ENCODE data around the gene DNAJC27. TPM values are rescaled to one million over a fixed set of nuclear protein-coding genes. Genes with fewer than 3 reads are reported as not detected.

DNAJC27 gene
- total RNA-seq, 1 experiment from 2014 or later: 5.1 TPM

DNA sequence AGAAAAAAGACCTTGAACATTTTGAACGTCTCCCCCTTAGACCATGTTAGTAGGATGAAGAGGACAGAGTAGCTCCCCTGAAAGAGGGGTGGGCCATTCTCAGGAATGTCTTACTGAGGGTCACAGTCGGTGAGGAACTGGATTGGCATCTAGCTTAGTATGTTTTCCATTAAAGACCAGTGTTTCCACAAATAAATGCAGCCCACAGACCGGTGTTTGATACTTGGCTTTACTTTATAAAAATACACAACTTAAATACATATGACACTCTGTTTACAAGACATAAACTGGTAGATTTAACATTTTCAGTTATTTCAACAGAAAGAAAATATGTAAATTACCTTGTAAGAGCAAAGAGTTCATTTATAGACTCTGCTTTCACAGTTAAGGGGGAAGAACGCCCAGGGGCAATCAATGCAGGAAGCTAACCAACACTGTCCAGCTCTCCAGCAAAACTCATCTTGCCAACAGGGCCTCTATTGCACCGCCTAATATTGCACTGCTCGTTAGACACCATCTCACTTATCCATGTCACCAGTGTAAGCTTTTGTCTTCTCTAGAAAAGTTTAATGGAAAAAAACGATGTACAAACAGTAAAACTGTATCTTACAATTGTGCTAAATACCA is 28.2 kb downstream of the DNAJC27 start:
- H3K9me3 Mint-ChIP-seq (ENCODE audit: unreplicated experiment): no peaks in the 10 kb centered on the region
- no peaks in the 10 kb centered on the region for H3K27me3 Mint-ChIP-seq (ENCODE audit: insufficient read depth, unreplicated experiment)
- TF ChIP-seq, protein P1, sequence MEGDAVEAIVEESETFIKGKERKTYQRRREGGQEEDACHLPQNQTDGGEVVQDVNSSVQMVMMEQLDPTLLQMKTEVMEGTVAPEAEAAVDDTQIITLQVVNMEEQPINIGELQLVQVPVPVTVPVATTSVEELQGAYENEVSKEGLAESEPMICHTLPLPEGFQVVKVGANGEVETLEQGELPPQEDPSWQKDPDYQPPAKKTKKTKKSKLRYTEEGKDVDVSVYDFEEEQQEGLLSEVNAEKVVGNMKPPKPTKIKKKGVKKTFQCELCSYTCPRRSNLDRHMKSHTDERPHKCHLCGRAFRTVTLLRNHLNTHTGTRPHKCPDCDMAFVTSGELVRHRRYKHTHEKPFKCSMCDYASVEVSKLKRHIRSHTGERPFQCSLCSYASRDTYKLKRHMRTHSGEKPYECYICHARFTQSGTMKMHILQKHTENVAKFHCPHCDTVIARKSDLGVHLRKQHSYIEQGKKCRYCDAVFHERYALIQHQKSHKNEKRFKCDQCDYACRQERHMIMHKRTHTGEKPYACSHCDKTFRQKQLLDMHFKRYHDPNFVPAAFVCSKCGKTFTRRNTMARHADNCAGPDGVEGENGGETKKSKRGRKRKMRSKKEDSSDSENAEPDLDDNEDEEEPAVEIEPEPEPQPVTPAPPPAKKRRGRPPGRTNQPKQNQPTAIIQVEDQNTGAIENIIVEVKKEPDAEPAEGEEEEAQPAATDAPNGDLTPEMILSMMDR (IDR thresholded peaks at IDR 0.05; ENCODE audit: insufficient read depth in 1 of 2, low read depth in 1 of 2, low read length in 1 of 2, severe bottlenecking in 1 of 2, unreplicated experiment in 1 of 2): no peak
- intact Hi-C loops (cut with micrococcal nuclease; ENCODE audit: unreplicated experiment): no loop called here
- H3K27ac Mint-ChIP-seq (ENCODE audit: unreplicated experiment): no peak overlapping the region
- no TSS peak for BruUV-seq (replicated peaks)
- H3K4me3 Mint-ChIP-seq (ENCODE audit: unreplicated experiment): no peak overlapping the region
- Histone ChIP-seq H3K9me3 (no peaks in the 10 kb centered on the region), H3K36me3 (ENCODE audit: control insufficient read depth, insufficient read depth, low read length) (peaks cover 1% of the 10 kb centered on the region; the same call in 1 of the 2 replicates), H3K4me1 (no peaks in the 10 kb centered on the region), H3K27me3 (replicated peaks; ENCODE audit: control insufficient read depth, insufficient read depth, low read length) (no peaks in the 10 kb centered on the region), H3K4me3 (ENCODE audit: low read depth, low read length) (no peak overlapping the region)
- H3K4me1 Mint-ChIP-seq (ENCODE audit: low read depth, unreplicated experiment): no peaks in the 10 kb centered on the region
- CTCF ChIA-PET: interaction anchor here (1.4 kb wide), 1 partner anchor 32 kb away, joined by 3 read pairs; no protein-coding TSS in a partner anchor
- DNase-seq: no peak
- POLR2A ChIA-PET: no interaction called here
- H3K36me3 Mint-ChIP-seq (ENCODE audit: insufficient read depth, unreplicated experiment): no peaks in the 10 kb centered on the region

DNA sequence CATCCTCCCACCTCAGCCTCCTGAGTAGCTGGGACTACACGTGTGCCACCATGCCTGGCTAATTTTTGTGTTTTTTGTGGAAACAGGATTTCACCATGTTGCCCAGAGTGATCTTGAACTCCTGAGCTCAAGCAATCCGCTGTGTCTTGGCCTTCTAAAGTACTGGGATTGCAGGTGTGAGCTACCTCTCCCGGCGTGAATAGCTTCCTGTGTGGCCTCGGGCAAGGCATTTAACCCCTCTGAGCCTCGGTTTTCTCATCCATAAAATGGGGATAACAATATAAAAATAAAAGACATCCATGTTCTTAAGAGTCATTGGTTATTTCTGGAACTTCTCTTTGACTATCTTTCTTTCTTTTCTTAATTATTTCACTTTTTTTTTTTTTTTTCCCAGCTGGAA is 32.4 kb downstream of the DNAJC27 start:
- Mint-ChIP-seq H3K27ac (ENCODE audit: unreplicated experiment) (no peak overlapping the region), H3K27me3 (ENCODE audit: insufficient read depth, unreplicated experiment) (no peaks in the 10 kb centered on the region), H3K36me3 (ENCODE audit: insufficient read depth, unreplicated experiment) (no peaks in the 10 kb centered on the region), H3K9me3 (ENCODE audit: unreplicated experiment) (no peaks in the 10 kb centered on the region), H3K4me1 (ENCODE audit: low read depth, unreplicated experiment) (no peaks in the 10 kb centered on the region), H3K4me3 (ENCODE audit: unreplicated experiment) (no peak overlapping the region)
- no peak for DNase-seq
- ChIA-PET CTCF (no interaction called here), POLR2A (no interaction called here)
- H3K4me3 ChIP-seq (ENCODE audit: low read depth, low read length): no peak overlapping the region
- TF ChIP-seq, protein P1 (IDR thresholded peaks at IDR 0.05; ENCODE audit: insufficient read depth in 1 of 2, low read depth in 1 of 2, low read length in 1 of 2, severe bottlenecking in 1 of 2, unreplicated experiment in 1 of 2): no peak
- intact Hi-C loops (cut with micrococcal nuclease; ENCODE audit: unreplicated experiment): no loop called here
- no peaks in the 10 kb centered on the region for H3K4me1 ChIP-seq
- H3K27me3 ChIP-seq (replicated peaks; ENCODE audit: control insufficient read depth, insufficient read depth, low read length): no peaks in the 10 kb centered on the region
- no peaks in the 10 kb centered on the region for H3K36me3 ChIP-seq (ENCODE audit: control insufficient read depth, insufficient read depth, low read length)
- no peaks in the 10 kb centered on the region for H3K9me3 ChIP-seq
- BruUV-seq (replicated peaks): no TSS peak

DNA sequence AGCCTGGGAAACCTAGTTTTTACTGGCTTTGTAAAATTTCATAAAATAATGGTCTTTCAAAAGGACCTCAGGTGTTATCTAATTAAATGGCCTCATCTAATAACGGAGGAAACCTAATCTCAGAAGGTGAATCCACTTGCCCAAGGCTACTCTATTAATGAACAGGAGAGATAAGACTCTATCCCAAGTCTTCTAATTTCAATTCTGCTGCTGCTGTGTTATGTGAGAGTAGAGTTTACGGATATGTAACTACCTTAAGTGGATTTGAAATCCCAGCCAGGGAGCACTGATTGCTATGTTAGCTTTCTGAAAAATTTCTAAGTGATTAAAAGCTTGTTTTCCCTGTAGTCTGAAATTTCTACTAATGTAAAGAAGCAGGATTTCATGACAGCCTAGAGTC is 34.5 kb downstream of the DNAJC27 start:
- Histone ChIP-seq H3K36me3 (ENCODE audit: control insufficient read depth, insufficient read depth, low read length) (no peaks in the 10 kb centered on the region), H3K9me3 (no peaks in the 10 kb centered on the region), H3K4me3 (ENCODE audit: low read depth, low read length) (no peak overlapping the region), H3K4me1 (no peaks in the 10 kb centered on the region), H3K27me3 (replicated peaks; ENCODE audit: control insufficient read depth, insufficient read depth, low read length) (no peaks in the 10 kb centered on the region)
- no peaks in the 10 kb centered on the region for H3K36me3 Mint-ChIP-seq (ENCODE audit: insufficient read depth, unreplicated experiment)
- no peaks in the 10 kb centered on the region for H3K4me1 Mint-ChIP-seq (ENCODE audit: low read depth, unreplicated experiment)
- intact Hi-C loops (cut with micrococcal nuclease; ENCODE audit: unreplicated experiment): no loop called here
- CTCF ChIA-PET: no interaction called here
- BruUV-seq (replicated peaks): no TSS peak
- POLR2A ChIA-PET: no interaction called here
- no peak overlapping the region for H3K27ac Mint-ChIP-seq (ENCODE audit: unreplicated experiment)
- H3K4me3 Mint-ChIP-seq (ENCODE audit: unreplicated experiment): no peak overlapping the region
- TF ChIP-seq, protein P1 (IDR thresholded peaks at IDR 0.05; ENCODE audit: insufficient read depth in 1 of 2, low read depth in 1 of 2, low read length in 1 of 2, severe bottlenecking in 1 of 2, unreplicated experiment in 1 of 2): no peak
- H3K27me3 Mint-ChIP-seq (ENCODE audit: insufficient read depth, unreplicated experiment): no peaks in the 10 kb centered on the region
- DNase-seq: no peak
- H3K9me3 Mint-ChIP-seq (ENCODE audit: unreplicated experiment): no peaks in the 10 kb centered on the region

Measured in Caco-2 (cell line).